HCT116 (cell line): ENCODE data around the gene KDM7A.

Experiments
- POLR2AphosphoS5 ChIP-seq: IDR thresholded peaks from 2 replicates; pipeline ENCODE4 v1.6.1; 2011; ENCODE audit warnings: mild to moderate bottlenecking, low read depth, low read length, moderate library complexity
- SP1 ChIP-seq: IDR thresholded peaks from 2 replicates; pipeline ENCODE4 v1.6.1; 2012; ENCODE audit warnings: low read depth
- TF ChIP-seq, protein P1 (sequence below), 3 experiments: fragments of 200-600 bp in 1 of 3; sonication (generic) in 1 of 3; IDR thresholded peaks in 2 of 3; conservative IDR thresholded peaks in 1 of 3; 2 replicates each; pipeline ENCODE4 v1.5.1; 2012 to 2017; ENCODE audit warnings: low read depth in 2 of 3, low read length in 2 of 3, antibody characterized with exemption in 1 of 3, borderline replicate concordance in 1 of 3, control low read depth in 1 of 3, mild to moderate bottlenecking in 1 of 3, mixed read lengths in 1 of 3, mixed run types in 1 of 3, moderate library complexity in 1 of 3; ENCODE audit not compliant: insufficient read depth in 1 of 3

- TF ChIP-seq, protein P1, sequence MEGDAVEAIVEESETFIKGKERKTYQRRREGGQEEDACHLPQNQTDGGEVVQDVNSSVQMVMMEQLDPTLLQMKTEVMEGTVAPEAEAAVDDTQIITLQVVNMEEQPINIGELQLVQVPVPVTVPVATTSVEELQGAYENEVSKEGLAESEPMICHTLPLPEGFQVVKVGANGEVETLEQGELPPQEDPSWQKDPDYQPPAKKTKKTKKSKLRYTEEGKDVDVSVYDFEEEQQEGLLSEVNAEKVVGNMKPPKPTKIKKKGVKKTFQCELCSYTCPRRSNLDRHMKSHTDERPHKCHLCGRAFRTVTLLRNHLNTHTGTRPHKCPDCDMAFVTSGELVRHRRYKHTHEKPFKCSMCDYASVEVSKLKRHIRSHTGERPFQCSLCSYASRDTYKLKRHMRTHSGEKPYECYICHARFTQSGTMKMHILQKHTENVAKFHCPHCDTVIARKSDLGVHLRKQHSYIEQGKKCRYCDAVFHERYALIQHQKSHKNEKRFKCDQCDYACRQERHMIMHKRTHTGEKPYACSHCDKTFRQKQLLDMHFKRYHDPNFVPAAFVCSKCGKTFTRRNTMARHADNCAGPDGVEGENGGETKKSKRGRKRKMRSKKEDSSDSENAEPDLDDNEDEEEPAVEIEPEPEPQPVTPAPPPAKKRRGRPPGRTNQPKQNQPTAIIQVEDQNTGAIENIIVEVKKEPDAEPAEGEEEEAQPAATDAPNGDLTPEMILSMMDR (IDR thresholded peaks at IDR 0.05 in 2 of 3, conservative IDR thresholded peaks at IDR 0.05 in 1 of 3; ENCODE audit: borderline replicate concordance in 1 of 3, insufficient read depth in 1 of 3, low read depth in 2 of 3, low read length in 2 of 3), result no peak
- TF ChIP-seq SP1, result no peak
- TF ChIP-seq POLR2AphosphoS5, result no peak
Observed at GRCh38 chr7:140039896-140040295, 136.9 kb downstream of the KDM7A start.
